HG02938 (cell line): Measurements from ENCODE around the gene PREX1.
"Not testable (repeated sequence)": the region's sequence is repeated elsewhere in the genome, so short reads cannot be mapped to it uniquely, and the experiment has no call there.

ENCODE experiments used
- ATAC-seq: cut with Tn5 transposase; IDR thresholded peaks from one replicate; pipeline ENCODE4 v1.9.1; 2021; ENCODE audit warnings: mild to moderate bottlenecking, moderate library complexity; ENCODE audit not compliant: unreplicated experiment

Gene PREX1

DNA sequence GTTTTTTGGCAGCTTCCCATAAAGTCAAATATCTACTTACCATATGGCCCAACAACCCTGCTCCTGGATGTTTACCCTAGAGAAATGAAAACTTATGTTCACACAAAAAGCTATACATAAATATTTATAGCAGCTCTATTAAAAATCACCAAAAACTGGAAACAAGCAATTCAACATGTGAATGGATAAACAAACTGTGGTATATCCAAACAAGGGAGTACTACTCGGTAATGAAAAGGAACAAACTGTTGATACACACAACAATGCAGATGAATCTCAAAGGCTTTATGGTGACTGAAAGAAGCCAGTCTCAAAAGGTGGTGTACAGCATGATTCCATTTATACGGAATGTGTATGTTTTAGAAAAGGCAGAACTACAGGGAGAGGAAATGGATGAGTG, 48.4 kb downstream of the PREX1 start:
- ATAC-seq: no peak

DNA sequence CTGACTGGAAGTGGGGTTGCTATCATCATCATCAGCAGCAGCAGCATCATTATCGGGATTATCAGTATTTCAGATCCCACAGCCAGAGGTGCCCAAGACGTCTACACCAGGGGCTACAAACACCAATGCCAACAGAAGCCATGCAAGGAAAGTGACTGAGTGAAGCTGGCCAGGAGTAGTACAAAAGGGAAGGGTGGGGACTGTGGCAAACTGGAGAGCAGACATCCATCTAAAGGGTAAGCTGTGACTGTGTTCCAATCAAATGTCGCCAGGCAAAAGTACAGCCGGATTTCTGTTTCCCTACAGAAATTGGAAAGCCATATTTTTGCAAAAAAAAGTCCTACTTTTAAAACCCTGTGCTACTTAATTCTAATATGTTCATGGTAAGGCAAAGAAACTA, 50.0 kb downstream of the PREX1 start:
- no peak for ATAC-seq

DNA sequence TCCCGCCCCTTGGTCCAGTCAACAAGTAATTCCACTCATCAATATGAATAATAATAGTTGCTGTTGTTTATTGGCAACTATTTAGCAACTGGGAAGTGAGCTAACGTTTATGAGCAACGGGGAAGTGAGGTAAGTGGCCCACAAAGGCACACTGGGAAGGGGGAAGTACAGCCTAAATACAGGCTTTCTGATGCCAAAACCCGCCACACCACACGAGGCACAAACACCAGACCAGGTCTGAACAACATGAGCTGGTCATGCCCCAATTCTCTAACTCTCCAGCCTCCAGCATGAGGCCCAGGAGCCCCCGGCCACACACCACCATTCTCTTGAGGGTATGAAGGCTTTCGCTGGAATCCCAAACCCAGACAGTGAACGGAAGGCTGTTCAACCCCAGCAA, 50.8 kb downstream of the PREX1 start:
- no peak for ATAC-seq

- ATAC-seq: no peak
Observed at GRCh38 chr20:48776306-48776705, 51.5 kb downstream of the PREX1 start.

- not testable (repeated sequence) for ATAC-seq
Observed at GRCh38 chr20:48775545-48775944, 52.3 kb downstream of the PREX1 start.

GRCh38 chr20:48774696-48775095, 53.1 kb downstream of the PREX1 start:
- ATAC-seq: no peak

GRCh38 chr20:48773837-48774418, 53.9 kb downstream of the PREX1 start:
- no peak for ATAC-seq

DNA sequence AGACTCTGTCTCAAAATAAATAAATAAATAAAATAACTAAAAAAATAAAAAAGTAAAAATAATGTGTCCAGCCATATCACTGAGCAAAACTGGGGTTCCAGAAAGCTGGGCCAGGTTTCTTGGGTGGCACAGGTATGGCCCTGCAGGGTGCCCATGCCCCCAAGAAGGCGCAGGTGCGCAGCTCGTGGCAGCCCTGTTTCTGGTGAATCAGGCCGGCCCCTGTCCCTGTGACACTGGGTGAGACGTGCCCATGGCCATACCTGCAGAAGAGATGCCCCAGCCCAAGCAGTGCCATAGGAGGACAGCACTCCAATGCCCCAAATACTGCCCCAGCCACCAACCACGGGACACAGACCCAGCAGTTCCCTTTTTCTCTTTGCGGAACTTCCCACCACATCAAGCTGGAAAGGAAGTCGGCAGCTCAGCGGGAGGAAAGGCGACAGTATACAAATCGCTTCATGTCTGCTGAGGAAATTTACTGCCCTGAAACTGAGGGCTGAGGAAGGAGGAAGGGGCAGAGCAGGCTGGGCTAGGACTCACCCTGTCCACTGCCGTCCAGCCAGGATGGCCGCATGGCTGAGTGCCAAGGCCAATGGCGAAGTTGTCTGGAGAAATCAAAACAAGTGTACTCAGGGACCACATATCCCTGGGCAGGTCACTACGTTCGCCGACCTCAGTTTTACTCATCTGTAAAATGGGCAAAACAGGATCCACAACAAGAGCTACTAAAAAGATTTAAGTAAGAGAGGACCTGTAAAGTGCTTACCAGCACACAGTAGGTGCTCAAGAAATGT, 55.4 kb downstream of the PREX1 start:
- ATAC-seq: no peak

DNA sequence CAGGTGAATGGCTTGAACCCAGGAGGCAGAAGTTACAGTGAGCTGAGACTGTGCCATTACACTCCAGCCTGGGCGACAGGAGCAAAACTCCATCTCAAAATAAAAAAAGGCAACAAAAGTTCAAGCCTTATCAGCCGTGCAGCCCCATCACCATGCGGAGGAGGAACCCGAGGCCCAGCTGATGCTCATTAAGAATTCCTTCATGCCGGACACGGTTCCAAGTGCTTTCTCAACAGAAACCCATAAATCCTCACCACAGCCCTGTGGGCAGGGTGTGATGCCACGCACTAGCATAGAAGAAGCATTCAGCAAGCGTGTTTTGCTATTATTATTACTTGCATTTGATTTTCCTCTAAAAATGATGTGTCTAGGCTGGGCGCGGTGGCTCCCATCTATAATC, 56.3 kb downstream of the PREX1 start:
- ATAC-seq: no peak

- no peak for ATAC-seq
Observed at GRCh38 chr20:48770700-48771442, 56.9 kb downstream of the PREX1 start.

- ATAC-seq: no peak
Observed at GRCh38 chr20:48769069-48769983, 58.5 kb downstream of the PREX1 start.

DNA sequence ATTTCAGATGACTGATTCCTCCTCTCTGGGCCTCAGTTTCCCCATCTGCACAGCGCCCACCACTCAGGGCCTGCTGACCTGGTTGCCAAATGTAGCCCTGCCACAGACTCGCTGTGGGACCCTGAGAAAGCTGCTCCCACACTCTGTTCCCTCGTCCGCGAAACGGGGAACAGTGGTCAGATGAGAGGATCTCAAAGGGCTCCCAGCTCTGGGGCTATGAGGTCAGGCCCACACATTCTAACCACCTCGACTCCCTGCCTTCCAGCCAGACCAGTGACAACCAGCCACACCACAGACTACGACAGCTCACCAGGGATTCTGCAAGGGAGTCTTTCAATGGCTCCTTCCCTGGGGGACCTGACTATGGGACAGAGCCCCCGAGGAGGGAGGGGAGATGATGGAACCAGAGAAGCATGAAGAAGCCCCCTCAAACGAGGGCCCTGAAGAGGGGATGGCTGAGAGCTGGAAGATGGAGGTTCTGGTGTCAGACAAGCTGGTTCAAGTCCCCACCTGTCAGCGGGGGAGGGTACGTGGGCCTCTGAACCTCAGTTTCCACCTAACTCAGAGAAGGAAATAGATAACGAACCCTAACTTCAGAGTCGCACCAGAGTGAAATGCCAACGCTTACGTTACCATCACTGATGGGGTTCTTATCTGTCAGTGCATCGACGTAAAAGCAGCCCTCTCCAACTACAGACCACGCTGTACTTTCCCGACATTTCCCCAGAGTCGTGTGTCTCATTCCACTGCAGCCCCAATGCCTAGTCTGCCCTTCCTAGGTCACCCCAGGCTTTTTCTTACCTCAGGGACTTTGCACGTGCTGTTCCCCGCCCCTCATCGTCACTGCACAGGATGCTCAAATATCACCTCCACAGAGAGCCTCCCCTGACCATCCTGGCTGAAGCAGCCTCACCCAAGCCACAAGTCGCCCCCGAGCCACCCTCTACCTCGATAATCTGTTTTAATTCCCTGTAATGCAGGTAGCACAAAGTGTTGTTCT, 60.5 kb downstream of the PREX1 start:
- no peak for ATAC-seq

DNA sequence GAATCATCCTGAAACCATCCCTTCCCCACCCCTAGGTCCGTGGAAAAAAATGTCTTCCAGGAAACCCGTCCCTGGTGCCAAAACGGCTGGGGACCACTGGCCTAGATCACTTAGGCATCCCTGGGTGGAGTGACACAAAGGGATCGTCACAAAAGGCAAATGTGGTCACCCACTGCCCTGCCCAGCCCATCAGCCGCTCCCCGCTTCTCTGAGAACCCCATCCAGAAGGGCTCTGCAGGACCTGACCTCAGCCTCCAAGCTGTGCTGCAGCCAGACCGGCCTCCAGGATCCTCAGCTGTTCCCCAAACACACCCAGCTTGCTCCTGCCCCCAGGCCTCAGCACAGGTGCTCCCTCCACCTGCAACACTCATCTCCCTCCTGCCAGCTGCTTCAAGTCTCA, 61.6 kb downstream of the PREX1 start:
- ATAC-seq: no peak

DNA sequence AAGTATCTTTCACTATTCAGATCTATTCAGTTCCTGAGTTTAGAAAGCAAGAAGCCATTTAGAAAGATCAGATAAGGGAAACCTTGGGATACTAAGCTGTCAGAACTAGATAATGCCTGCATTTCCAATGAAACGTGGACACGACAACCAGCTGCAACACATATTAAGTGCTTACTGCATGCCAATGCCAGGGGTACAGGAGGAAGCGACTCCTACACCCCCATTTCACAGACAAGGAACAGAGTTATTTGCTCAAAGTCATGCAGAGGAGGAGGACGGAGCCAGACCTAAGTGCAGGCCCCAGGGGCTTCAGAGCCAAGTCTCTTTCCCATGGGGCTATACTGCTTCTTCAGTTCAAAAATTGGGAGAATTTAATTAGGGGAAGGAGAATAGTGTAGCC, 62.4 kb downstream of the PREX1 start:
- ATAC-seq: no peak

DNA sequence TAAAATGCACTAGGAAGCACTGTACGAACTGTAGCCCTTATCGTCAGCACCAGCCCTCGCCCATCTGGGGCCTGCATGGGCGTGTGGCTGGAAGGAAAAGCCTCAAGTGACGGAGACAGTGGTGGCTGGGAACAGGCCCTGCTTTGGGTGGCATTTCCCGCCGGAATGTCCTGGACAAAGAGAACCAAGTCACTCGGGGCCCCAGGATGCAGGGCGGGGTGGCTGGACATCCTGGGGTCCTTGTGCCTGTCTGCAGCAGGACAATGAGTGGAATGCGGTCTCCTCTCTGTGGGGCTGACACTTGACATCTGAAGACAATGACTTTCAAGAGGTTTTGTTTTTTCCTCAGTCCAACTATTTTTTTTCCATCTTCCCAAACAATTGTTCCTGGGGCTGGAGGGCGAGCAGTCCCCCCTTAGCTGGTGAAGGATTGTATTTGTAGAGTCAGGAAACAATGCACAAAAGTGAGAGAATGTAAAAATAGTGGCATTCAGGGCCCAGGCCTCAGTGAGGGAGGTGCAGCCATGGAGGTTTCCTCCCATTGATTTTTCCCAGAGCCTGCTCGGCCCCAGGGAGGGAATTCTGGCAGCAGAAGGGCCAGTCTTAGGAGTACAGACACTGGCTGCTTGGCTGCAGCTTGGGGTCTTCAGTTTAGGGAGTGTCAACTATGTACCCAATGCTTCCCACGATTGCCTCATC, 64.4 kb downstream of the PREX1 start:
- ATAC-seq: no peak

GRCh38 chr20:48761874-48762273, 65.9 kb downstream of the PREX1 start:
- no peak for ATAC-seq

DNA sequence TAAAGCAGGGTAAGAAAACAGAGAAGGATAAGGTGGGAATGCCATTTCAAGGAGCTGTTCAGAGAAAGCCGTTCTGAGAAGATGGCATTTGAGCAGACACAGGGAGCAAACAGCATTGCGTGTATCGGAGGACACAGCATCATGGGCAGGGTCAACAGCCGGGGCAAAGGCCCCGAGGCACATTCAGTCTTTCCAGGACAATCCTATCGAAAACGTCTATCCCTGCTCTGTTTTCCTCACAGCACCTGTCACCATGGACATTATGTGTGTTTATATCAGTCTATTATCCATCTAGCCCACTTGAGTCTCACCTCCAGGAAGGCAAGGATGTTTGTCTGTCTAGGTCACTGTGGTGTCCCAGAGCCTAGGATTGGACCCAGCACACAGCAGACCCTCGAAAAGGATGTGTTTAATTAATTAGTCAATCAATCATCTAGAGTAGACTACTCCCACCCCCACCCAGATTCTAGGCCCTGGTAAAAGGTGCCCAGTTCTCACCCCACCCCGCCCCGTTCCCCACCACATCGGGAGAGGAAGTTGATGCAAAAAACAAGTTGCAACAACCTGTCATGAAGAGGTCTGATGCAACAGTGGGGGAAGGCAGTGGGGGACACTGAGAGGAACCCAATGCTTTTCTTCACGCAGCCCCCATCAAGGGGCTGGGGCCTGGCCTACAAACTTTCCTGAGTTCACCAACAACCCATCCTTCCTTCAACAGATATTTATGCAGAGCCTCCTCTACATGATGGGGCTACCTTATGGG, 66.6 kb downstream of the PREX1 start:
- ATAC-seq: no peak

DNA sequence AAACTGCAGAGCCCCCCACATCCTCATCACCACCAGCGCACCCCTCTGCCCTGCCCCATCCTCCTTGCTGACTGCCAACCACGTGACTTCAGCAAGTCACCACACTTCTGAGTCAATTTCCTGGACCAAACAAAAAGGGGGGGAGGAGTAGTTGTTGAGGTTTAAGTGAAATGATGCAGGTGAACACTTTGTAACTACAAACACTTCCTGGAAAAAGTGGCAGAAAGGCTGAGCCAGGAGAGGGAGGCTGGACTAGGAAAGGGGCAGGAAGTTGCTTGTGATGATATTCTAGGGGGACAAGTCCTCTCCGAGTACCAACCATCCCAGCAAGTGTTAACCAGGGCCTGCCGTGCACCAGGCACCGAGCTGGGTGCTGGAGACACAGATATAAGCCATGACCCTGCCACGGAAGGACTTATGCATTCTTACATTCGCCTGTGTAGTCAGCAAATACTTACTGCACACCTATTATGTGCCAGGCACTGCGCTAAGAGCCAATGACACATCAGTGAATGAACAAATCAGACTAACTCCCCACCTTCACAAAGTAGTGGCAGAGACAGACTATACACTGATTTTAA, 67.3 kb downstream of the PREX1 start:
- no peak for ATAC-seq
